Measurements from ENCODE around the gene HNRNPF. TPM values are rescaled to one million over a fixed set of nuclear protein-coding genes. Genes with fewer than 3 reads are reported as not detected.

The HNRNPF gene, protein sequence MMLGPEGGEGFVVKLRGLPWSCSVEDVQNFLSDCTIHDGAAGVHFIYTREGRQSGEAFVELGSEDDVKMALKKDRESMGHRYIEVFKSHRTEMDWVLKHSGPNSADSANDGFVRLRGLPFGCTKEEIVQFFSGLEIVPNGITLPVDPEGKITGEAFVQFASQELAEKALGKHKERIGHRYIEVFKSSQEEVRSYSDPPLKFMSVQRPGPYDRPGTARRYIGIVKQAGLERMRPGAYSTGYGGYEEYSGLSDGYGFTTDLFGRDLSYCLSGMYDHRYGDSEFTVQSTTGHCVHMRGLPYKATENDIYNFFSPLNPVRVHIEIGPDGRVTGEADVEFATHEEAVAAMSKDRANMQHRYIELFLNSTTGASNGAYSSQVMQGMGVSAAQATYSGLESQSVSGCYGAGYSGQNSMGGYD
- 85.4 TPM for total RNA-seq

DNA sequence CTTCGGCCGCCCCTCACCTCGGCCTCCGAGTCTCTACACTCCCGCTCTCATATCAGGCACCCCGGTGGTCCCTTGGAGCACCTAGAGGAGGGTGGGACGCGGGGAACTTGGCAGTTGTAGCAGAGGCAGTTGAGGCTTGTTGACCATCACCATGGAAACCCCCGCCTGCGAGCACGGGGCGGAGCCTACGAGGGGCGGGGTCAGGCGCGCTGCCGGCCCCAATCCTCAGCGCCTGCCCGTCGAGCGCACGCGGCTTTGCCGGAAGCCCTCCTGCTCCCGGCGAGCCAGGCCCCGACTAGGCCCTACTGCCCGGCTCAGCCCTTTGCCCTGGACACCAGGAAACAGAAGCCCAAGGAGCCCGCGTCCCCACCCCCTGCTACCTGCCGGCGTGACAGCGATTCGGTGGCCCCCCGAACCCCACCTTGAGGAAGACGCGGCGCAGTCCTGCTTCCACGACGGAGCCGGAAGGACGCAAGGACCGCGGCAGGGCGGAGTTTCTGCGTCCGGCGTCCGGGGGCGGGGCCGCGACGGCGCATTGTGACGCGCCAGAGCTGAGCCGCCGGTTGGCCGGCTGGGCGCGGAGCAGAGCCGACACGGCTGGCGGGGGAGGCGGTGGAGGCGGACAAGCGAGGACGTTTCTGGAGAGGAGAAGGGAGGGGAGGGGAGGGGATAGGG lies at the start of gene HNRNPF:
Gene HNRNPF (minus strand): TSS at position 477 of the 675 bp plus-strand sequence. CDS start 21,302 bp downstream, outside the sequence.

DNA sequence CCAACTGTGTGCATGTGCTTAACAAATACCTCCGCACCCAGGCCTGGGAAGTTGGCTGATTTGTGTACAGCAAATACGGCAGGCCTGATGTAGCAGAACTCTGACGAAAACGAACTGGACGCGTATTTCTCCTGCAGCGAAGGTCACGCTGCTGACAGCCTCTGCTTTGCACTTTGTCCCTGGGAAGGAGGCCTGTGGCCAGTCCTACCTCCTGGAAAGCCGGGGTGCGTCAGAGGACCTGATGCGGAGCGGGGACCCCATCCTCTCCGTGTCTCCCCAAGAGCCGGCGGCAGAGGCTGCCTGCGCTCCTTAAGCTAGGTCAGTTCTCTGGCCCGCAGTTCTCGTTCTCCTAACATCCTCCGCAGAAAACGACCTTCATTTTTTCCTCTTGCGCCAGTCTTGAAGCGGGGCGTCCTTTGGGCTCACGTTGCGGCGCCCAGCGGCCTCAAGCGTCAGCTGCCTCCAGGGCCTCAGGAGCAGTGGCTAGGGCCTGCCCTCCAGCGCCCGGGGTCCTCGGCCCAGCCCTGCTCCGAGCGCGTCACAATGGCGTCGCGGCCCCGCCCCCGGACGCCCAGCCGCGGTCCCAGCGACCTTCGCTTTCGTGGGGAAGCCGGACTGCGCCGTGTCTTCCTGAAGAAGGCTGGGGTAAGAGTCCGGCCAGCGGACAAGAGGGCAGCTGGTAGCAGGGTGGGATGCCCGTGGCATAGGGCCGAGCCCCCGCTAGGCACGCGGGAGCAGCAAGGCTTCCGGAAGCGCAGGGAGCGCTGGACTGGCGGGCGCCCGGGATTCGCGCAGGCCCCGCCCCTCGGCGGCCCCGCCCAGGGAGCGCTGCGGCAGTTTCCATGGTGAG lies 27.5 kb upstream of the HNRNPF start, which contains the start of gene ZNF487:
Gene ZNF487 (plus strand): TSS at position 821 of the 850 bp plus-strand sequence. CDS start 38,703 bp downstream, outside the sequence.

DNA sequence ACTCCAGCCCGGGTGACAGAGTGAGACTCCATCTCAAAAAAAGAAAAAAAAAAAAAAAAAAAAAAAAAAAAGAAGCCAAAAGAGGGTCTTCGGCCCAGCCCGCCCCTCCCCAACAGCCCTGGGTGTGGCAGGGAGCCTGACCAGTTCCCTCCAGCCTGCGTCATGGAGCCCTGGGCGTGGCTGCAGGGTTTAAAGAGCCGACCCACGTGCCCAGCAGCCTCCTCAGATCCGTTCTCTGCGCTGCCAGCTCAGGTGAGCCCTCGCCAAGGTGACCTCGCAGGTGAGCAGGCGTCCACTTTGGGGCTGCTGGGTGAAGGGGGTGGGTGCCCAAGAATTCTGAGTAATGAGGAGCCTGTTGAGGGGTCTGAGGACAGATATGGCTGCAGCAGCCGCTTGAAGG lies 37.6 kb downstream of the HNRNPF start, which contains the start of gene FXYD4:
Gene FXYD4 (plus strand): TSS at position 219 of the 400 bp plus-strand sequence. CDS start 2,111 bp downstream, outside the sequence.

Small RNAs within 50 kb of the gene (small RNA-seq; reads per million reads assigned to genes)
- gene RNU6ATAC11P (ENCODE audit: low replicate concordance) (not detected), gene RNU7-193P (ENCODE audit: low replicate concordance) (not detected), gene SNORD3J (ENCODE audit: low replicate concordance) (not detected)

Other genes with a start within 250 kb of the HNRNPF start
- 11.6 TPM for gene RASGEF1A, start 142.1 kb downstream of the HNRNPF start, total RNA-seq
- gene FXYD4, start 37.5 kb downstream of the HNRNPF start, total RNA-seq = not detected
- gene ZNF487, start 27.9 kb upstream of the HNRNPF start, total RNA-seq = 21.0 TPM
- gene ZNF239, start 165.4 kb upstream of the HNRNPF start, total RNA-seq = 19.4 TPM
- gene ZNF485, start 197.3 kb upstream of the HNRNPF start, total RNA-seq = 10.6 TPM
- 50.1 TPM for gene ZNF32, start 239.7 kb upstream of the HNRNPF start, total RNA-seq